ENCODE results near the gene PARD6B. TPM values are rescaled to one million over a fixed set of nuclear protein-coding genes. Genes with fewer than 3 reads are reported as not detected.
A peak's percentile ranks its signal among the peaks of the same experiment; 100 is the strongest.

The PARD6B gene
- total and polyA plus RNA-seq, 2 of the 13 experiments (the other 11 are each of a cell fraction or from before 2014, with no cell fraction given): 6.9 to 22.2 TPM

DNA sequence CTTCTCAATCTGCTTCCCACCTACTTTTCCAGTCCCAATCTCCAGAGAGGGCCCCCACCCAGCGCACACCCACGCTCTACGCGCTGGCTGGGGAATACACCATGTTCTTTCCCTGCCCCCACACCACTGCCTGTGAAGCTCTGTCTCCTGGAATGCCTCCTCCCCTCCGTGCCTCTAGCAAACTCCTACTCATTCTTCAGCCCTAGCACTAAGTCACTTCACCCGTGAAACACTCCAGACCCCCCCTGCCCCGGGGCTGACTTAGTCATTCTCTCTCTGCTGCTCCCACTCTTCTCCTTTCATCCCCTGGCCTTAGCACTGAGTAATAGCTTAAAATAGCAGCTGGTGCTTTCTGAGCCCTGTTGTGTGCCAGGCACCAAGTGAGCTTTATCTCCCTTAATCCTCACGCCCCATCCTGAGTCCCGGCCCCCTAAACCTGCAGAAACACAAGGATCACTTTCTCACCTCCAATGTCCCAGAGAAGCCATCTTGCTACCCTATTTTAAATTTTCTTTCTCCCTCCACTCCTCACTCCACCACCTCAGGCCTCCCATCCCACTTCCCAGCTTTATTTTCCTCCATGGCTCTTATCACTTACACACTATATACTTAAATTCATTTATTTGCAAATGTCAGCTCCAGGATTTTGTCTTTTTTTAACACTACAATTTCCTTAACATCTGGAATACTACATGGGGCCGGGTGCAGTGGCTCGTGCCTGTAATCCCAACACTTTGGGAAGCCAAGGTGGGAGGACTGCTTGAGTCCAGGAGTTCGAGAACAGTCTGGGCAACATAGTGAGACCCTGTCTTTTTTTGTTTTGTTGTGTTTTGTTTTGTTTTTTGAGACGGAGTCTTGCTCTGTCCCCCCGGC, 6.3 kb upstream of the PARD6B start:
- ATAC-seq (peak; percentile 40), DNase-seq (ENCODE audit: low spot score) (peak; percentile 54), FAIRE-seq (no peak)
- Histone ChIP-seq H3K4me3 (replicated peaks in 1 of 3; ENCODE audit: insufficient read depth in 1 of 3, low read depth in 2 of 3, low read length in 3 of 3) (peak overlapping the region; percentile 1 to 58 (median 10); a peak in 5 of 6 replicates), H3K27me3 (ENCODE audit: control insufficient read depth in 1 of 2, insufficient read depth in 2 of 2, low read length in 2 of 2) (no peaks in the 10 kb centered on the region; a peak in 1 of 5 replicates), H2AFZ (ENCODE audit: low read length) (peak overlapping the region; percentile 57), H3K27ac (ENCODE audit: extremely low read length, insufficient read depth, low read length) (no peak overlapping the region), H3K4me1 (ENCODE audit: insufficient read depth, low read length) (peaks cover 74% of the 10 kb centered on the region), H3K9ac (ENCODE audit: insufficient read depth, low read depth, low read length) (peak overlapping the region; percentile 17), H3K36me3 (replicated peaks in 1 of 2; ENCODE audit: control insufficient read depth in 1 of 2, insufficient read depth in 2 of 2, low read length in 2 of 2) (no peaks in the 10 kb centered on the region), H3K9me3 (ENCODE audit: low read length) (no peaks in the 10 kb centered on the region), H3K4me2 (ENCODE audit: low read depth, low read length) (peak overlapping the region; percentile 74), H3K79me2 (ENCODE audit: insufficient read depth, low read length) (no peaks in the 10 kb centered on the region), H4K20me1 (ENCODE audit: insufficient read depth, low read length) (no peaks in the 10 kb centered on the region)
- CTCF ChIA-PET (ENCODE audit: low intra/inter-chr PET ratio, low total read pairs): no interaction called here
- POLR2A ChIA-PET: interaction anchor here (0.5 to 1.5 kb wide), 4 partner anchors 8 to 568 kb away, joined by 3 to 8 read pairs (median 4); no protein-coding TSS in a partner anchor
- intact Hi-C loops (cut with micrococcal nuclease; ENCODE audit: unreplicated experiment): loop anchor here (5.0 kb wide), 1 partner anchor 78 kb away; no protein-coding TSS in a partner anchor
- in situ Hi-C loops (cut with HindIII; ENCODE audit: extremely low pct_ligation_motif_present, low pct_unique_long_range_greater_than_20kb): loop anchor here (25.0 kb wide), 1 partner anchor 88 kb away; no protein-coding TSS in a partner anchor
- BruUV-seq (replicated peaks): no TSS peak
- 36% methylated on average over 14 of the region's 14 CpGs for WGBS (ENCODE audit: low lambda C conversion rate)
- TF ChIP-seq MAX (IDR thresholded peaks at IDR 0.05): no peak
- 0 out of 2 replicates have a peak, but pooled peaks have one; percentile 49 for TF ChIP-seq DNMT3B (CRISPR knock-in tag; conservative IDR thresholded peaks at IDR 0.05)
- TF ChIP-seq ZBTB3 (CRISPR knock-in tag; IDR thresholded peaks at IDR 0.05; ENCODE audit: borderline replicate concordance, low read depth): no peak
- TF ChIP-seq ARNT2 (CRISPR knock-in tag; IDR thresholded peaks at IDR 0.05; ENCODE audit: low read depth): 0 out of 2 replicates have a peak, but pooled peaks have one; percentile 8
- TF ChIP-seq, protein P1, sequence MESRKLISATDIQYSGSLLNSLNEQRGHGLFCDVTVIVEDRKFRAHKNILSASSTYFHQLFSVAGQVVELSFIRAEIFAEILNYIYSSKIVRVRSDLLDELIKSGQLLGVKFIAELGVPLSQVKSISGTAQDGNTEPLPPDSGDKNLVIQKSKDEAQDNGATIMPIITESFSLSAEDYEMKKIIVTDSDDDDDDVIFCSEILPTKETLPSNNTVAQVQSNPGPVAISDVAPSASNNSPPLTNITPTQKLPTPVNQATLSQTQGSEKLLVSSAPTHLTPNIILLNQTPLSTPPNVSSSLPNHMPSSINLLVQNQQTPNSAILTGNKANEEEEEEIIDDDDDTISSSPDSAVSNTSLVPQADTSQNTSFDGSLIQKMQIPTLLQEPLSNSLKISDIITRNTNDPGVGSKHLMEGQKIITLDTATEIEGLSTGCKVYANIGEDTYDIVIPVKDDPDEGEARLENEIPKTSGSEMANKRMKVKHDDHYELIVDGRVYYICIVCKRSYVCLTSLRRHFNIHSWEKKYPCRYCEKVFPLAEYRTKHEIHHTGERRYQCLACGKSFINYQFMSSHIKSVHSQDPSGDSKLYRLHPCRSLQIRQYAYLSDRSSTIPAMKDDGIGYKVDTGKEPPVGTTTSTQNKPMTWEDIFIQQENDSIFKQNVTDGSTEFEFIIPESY (CRISPR knock-in tag; IDR thresholded peaks at IDR 0.05): 0 out of 2 replicates have a peak, but pooled peaks have one; percentile 43
- TF ChIP-seq HNF1B (CRISPR knock-in tag; IDR thresholded peaks at IDR 0.05): 0 out of 2 replicates have a peak, but pooled peaks have one; percentile 27
- no peak for TF ChIP-seq ZNF124 (CRISPR knock-in tag; IDR thresholded peaks at IDR 0.05)
- TF ChIP-seq XRCC5 (optimal IDR thresholded peaks at IDR 0.05; ENCODE audit: low read length): peak; percentile 62
- TF ChIP-seq IKZF4 (CRISPR knock-in tag; IDR thresholded peaks at IDR 0.05; ENCODE audit: borderline replicate concordance, low read depth, not compliant biosample characterization): no peak
- TF ChIP-seq, protein P2, sequence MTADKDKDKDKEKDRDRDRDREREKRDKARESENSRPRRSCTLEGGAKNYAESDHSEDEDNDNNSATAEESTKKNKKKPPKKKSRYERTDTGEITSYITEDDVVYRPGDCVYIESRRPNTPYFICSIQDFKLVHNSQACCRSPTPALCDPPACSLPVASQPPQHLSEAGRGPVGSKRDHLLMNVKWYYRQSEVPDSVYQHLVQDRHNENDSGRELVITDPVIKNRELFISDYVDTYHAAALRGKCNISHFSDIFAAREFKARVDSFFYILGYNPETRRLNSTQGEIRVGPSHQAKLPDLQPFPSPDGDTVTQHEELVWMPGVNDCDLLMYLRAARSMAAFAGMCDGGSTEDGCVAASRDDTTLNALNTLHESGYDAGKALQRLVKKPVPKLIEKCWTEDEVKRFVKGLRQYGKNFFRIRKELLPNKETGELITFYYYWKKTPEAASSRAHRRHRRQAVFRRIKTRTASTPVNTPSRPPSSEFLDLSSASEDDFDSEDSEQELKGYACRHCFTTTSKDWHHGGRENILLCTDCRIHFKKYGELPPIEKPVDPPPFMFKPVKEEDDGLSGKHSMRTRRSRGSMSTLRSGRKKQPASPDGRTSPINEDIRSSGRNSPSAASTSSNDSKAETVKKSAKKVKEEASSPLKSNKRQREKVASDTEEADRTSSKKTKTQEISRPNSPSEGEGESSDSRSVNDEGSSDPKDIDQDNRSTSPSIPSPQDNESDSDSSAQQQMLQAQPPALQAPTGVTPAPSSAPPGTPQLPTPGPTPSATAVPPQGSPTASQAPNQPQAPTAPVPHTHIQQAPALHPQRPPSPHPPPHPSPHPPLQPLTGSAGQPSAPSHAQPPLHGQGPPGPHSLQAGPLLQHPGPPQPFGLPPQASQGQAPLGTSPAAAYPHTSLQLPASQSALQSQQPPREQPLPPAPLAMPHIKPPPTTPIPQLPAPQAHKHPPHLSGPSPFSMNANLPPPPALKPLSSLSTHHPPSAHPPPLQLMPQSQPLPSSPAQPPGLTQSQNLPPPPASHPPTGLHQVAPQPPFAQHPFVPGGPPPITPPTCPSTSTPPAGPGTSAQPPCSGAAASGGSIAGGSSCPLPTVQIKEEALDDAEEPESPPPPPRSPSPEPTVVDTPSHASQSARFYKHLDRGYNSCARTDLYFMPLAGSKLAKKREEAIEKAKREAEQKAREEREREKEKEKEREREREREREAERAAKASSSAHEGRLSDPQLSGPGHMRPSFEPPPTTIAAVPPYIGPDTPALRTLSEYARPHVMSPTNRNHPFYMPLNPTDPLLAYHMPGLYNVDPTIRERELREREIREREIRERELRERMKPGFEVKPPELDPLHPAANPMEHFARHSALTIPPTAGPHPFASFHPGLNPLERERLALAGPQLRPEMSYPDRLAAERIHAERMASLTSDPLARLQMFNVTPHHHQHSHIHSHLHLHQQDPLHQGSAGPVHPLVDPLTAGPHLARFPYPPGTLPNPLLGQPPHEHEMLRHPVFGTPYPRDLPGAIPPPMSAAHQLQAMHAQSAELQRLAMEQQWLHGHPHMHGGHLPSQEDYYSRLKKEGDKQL (CRISPR knock-in tag; IDR thresholded peaks at IDR 0.05; ENCODE audit: low read depth): 0 out of 2 replicates have a peak, but pooled peaks have one; percentile 51
- TF ChIP-seq SSRP1 (CRISPR knock-in tag; IDR thresholded peaks at IDR 0.05): 0 out of 2 replicates have a peak, but pooled peaks have one; percentile 45

Data from HepG2 (cell line).